Epithelial cell of esophagus (primary cell): ENCODE results near the gene LPIN1.
A peak's percentile ranks its signal among the peaks of the same experiment; 100 is the strongest.

ENCODE experiments used
- DNase-seq: peaks from one replicate; pipeline ENCODE4 v3.0.0; 2010; ENCODE audit warnings: low read depth
- H3K4me3 ChIP-seq: 2 replicates; pipeline ENCODE4 v1.5.1; 2011; ENCODE audit warnings: mild to moderate bottlenecking, low read length, control low read depth
- TF ChIP-seq, protein P1 (sequence below): IDR thresholded peaks from 2 replicates; pipeline ENCODE4 v1.5.1; 2011; ENCODE audit warnings: low read depth, mild to moderate bottlenecking, low read length, control low read depth, inconsistent platforms; ENCODE audit not compliant: insufficient read depth; ENCODE audit errors: missing control alignments

Gene LPIN1

DNA sequence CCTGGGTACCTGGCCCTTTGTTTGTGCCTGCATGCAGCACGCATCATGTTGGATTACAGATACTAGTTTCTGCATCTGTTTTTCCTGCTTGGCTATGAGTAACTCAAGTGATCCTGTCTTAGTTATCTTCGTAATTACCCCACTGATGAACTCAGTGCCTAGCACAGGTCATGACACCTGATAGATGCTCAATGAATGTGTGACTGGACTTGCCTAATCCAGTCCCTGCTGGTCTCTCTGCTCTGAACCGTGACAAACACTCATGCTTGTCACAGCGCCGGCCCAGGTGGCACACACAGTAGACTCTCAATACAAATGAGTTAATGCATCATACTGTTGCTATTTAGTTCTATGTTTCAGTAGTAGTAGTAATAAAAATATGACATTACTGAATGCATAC is 45.2 kb upstream of the LPIN1 start:
- H3K4me3 ChIP-seq, result no peak overlapping the region
- TF ChIP-seq, protein P1, sequence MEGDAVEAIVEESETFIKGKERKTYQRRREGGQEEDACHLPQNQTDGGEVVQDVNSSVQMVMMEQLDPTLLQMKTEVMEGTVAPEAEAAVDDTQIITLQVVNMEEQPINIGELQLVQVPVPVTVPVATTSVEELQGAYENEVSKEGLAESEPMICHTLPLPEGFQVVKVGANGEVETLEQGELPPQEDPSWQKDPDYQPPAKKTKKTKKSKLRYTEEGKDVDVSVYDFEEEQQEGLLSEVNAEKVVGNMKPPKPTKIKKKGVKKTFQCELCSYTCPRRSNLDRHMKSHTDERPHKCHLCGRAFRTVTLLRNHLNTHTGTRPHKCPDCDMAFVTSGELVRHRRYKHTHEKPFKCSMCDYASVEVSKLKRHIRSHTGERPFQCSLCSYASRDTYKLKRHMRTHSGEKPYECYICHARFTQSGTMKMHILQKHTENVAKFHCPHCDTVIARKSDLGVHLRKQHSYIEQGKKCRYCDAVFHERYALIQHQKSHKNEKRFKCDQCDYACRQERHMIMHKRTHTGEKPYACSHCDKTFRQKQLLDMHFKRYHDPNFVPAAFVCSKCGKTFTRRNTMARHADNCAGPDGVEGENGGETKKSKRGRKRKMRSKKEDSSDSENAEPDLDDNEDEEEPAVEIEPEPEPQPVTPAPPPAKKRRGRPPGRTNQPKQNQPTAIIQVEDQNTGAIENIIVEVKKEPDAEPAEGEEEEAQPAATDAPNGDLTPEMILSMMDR, result no peak
- DNase-seq, result peak; percentile 67

DNA sequence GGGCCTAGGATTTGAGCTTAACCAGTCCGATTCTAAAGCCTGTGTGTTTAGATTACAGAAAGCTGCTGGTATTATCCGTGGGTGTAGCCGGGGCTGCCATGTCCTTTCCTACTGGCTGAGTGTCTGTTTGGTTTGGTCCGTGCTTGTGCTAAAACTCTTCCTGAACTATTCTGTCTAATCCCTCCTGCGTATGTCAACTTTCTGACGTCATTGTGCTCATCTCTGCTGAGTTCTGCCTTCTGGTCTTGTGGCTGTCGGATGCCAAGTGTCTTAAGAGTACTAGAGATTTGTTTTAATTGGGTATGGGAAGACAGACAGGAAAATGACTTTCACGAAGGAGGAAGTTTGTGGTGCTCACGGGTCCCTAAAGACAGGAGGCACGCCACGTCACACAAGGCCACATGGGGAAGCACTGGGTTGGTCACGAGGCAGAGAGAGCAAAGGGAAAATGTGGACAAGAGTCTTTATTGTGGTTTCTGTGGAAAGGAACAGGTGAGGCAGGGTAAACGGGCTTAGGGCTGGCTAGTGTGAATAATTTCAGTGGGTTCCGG is 44.6 kb upstream of the LPIN1 start:
- H3K4me3 ChIP-seq, result no peak overlapping the region
- DNase-seq, result no peak
- TF ChIP-seq, protein P1, result no peak

DNA sequence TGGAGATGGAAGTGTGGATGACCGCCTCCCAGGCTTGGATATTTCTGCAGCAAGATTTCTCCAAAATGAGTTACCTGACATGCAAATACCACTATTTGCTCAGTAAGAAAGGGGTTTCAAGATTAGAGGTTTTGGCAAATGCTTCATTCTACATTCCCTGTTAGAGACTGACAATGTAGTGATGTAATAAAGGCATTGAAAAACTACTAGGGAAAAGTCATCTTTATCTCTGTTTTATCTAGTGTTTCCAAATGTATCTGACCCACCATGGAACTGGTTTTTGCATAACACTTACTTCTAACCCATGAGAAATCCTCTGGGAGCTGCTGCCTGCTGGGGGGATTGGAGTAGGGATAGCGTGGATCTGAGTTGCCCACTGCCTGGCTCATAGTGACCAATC is 43.5 kb upstream of the LPIN1 start:
- DNase-seq, result no peak

DNA sequence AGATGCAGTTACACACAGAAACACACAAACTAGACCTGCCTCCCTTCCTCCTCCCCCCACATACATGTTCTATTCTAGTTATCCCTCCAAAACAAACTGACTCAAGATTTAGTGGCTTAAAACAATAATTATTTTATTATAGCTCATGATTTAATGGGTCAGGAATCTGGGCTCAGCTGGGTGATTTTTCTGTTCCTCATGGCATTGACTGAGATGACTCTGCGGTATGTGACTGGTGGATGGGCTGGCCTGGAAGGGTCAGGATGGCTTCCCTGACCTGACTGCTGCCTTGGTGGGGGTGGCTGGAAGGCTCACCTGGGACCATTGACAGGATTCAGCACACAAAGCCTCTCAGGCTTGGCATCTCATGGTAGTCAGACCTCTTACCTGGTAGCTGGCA is 42.7 kb upstream of the LPIN1 start:
- DNase-seq, result peak; percentile 52

More for the DNA sequence above, 43.5 kb upstream of the LPIN1 start:
- TF ChIP-seq, protein P1, result no peak
- H3K4me3 ChIP-seq, result no peak overlapping the region

DNA sequence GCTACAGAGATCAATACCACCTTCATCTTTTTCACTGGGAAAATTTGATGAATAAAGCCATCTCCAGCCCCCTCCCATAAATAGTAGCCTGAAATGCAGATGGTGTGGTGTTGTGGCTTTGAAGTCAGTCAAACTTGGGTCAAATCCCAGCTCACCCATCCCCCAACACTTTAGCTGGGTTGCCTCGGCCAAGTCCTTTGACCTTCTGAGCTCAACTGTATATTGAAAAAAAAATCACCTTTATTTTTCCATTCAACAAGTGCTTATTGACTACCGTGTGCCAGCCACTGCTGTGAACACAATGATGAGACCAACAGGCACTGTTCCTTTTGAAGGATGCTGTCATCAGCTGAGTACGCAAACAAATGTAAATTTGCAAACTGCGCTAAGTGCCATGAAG is 41.4 kb upstream of the LPIN1 start:
- H3K4me3 ChIP-seq, result no peak overlapping the region
- TF ChIP-seq, protein P1, result no peak
- DNase-seq, result no peak

More for the DNA sequence above, 42.7 kb upstream of the LPIN1 start:
- TF ChIP-seq, protein P1, result no peak
- no peak overlapping the region for H3K4me3 ChIP-seq

DNA sequence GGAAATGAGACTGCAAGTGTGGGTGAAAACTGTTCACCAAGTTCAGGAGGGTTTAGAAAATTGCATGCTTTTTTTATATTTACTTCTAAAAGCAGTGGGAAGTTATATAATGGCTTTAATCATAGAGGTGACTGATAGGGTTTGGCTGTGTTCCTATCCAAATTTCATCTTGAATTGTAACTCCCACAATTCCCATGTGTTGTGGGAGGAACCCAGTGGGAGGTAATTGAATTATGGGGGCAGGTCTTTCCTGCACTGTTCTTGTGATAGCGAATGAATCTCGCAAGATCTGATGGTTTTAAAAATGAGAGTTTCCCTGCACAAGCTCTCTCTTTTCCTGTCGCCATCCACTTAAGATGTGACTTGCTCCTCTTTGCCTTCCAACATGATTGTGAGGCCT is 40.7 kb upstream of the LPIN1 start:
- H3K4me3 ChIP-seq, result no peak overlapping the region
- TF ChIP-seq, protein P1, result no peak
- no peak for DNase-seq

DNA sequence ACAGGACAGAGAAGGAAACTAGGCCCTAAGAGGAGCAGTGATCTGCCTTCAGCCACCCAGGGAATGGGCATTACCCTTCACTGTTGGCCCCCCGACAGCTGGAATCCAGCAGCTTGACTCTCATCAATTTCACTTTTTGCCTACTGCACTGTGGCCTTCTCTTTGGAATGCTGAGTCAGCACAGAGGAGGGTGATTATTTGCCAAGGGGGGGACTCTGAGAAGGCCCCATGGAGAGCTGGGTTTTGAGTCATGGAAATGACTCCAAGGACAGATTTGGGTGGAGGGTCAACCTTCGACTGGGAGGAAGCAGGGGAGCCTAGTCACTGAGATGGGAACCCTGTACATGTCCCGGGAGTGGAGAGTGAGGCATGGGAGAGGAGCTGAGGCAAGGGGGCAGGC is 38.3 kb upstream of the LPIN1 start:
- TF ChIP-seq, protein P1, result no peak
- no peak overlapping the region for H3K4me3 ChIP-seq
- no peak for DNase-seq
